HG03139 (cell line): Measurements from ENCODE around the gene KCTD1.
A peak's percentile ranks its signal among the peaks of the same experiment; 100 is the strongest.

ENCODE experiments used
- ATAC-seq: cut with Tn5 transposase; IDR thresholded peaks from one replicate; pipeline ENCODE4 v1.9.1; 2021; ENCODE audit not compliant: unreplicated experiment

The KCTD1 gene

DNA sequence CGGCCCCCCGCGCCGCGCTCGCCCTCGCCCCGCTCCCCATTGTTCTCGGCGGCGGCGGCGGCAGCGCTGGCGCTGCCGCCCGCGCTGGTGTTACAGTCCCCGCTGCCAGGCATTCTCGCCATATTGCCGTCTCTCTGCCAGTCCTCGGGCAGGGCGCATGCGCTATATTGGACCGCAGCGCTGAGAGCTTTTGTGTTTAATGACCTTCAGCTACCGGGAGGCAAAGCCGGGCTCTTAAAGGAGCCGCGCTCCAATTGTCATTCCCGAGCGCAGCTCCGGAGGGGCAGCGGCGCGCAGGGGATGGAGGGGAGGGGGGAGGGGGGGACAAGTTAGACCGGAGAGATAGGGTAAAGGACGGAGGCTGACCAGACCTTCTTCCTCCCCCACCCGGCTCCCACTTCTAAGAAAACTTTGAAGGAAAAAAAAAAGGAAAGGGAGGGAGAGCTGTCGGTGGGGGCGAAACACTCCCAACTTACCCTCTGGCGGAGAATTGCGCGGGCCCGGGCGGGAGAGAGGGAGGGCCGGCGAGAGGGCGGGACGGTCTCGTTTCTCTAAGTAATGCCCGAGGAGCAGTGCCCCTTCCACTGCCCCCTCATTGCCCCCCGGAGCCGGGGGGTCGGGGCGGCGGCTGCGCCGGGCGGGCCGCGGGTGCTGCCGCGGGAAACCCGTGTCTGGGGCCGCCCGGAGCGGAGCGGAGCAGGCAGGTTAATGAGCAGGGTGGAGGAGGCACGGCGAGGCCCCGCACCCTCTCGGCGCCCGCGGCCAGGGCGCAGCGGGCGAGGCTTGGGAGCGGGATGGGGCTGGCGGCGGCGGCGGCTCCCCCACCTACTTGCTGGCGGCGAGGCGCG lies at the start of gene KCTD1:
TSS of gene KCTD1 (minus strand) at position 139 of the 848 bp plus-strand sequence. CDS start at position 122, 17 bp downstream.
- ATAC-seq: peak; percentile 31

DNA sequence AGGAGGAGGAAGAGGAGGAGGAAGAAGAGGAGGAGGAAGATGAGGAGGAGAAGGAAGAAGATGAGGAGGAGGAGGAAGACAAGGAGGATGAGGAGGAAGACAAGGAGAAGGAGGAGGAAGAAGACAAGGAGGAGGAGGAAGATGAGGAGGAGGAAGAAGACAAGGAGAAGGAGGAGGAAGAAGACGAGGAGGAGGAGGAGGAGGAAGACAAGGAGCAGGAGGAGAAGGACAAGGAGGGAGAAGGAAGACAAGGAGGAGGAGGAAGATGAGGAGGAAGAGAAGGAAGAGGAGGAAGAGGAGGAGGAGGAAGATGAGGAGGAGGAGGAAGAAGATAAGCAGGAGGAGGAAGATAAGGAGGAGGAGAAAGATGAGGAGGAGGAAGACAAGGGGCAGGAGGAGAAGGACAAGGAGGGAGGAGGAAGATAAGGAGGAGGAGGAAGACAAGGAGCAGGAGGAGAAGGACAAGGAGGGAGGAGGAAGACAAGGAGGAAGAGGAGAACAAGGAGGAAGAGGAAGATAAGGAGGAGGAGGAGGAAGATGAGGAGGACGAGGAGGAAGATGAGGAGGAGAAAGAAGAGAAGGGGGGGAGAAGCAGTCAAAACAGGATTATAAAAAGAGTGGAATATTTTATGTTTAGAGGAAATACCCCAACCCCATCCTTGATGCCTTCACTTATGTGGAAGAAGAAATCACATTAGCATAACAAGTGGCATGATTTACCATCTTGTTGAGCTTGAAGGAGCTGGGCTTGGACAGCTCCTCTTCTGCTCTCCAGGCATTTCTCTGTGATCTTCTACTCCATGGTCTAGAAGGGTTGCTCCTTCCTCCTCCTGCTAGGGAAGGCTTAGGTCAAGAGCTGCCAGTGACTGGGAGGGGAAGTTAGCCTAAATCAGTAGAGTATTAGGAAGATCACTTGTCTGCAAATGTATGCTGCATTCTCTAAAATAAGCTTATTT lies 45.3 kb upstream of the KCTD1 start:
- ATAC-seq: no peak

DNA sequence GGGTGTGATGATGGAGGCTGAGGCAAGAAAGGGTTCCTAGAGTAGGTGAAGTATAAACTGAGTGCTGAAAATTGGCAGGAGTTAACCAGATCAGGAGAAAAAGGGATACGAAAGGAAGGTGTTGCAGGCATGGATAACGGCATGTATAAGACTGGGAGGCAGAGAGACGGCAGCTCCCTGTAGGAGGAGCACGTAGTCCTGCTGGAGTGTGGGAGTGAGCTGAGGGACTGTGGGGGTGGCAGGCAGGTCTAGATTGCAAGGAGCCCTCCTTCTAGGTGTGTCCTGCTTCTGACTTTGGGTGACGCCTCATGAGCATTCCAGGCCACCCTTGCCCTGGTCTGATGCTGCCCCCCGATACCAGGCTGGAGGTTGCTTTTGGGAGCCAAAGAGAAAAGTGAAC lies 36.4 kb upstream of the KCTD1 start:
- no peak for ATAC-seq

DNA sequence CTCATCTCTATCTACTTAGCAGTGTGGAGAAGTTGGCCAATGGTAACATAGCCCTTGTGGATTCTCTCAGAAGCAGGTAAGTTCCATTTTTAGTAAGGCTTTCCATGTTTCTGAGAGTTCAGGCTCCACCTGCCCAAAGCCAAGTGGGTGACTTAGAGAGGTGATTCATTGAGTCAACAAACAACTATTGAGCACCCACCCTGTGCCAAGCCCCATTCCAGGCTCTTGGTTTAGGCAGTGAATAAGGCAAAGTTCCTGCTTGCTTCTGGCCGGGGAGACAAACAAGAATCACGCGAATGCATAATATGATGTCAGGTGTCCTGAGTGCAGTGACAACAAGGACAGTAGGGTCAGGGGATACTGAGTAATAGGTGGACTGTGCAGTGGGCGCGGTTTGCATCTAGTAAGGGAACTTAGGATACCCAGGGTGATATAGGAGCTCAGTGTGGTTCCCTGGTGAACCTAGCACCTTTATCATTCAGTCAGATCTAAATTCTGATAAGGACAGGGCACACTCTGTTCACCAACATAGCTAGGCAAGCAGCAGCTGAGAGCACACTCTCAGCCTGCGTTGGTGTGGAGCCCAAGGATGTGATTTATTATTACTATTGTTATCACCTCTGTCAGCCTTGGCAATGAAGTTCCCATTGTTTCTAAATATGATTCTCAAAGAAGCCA lies 31.7 kb upstream of the KCTD1 start:
- ATAC-seq: no peak

DNA sequence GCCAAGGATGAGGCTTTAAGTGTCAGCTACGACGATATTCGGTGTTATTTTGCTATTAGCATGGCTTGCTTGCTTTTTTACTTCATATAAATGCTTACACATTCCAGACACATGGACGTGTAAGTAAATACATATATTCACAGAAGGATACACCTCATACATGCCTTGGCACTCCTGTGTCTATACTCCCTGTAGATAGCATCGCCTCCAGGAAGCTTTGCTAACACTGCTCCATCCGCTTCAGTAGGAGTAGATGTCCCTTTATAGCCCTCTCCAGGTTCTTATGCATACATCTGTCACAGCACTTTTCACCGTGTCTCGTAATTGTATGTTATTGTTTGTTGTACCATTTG lies 27.5 kb upstream of the KCTD1 start:
- no peak for ATAC-seq

DNA sequence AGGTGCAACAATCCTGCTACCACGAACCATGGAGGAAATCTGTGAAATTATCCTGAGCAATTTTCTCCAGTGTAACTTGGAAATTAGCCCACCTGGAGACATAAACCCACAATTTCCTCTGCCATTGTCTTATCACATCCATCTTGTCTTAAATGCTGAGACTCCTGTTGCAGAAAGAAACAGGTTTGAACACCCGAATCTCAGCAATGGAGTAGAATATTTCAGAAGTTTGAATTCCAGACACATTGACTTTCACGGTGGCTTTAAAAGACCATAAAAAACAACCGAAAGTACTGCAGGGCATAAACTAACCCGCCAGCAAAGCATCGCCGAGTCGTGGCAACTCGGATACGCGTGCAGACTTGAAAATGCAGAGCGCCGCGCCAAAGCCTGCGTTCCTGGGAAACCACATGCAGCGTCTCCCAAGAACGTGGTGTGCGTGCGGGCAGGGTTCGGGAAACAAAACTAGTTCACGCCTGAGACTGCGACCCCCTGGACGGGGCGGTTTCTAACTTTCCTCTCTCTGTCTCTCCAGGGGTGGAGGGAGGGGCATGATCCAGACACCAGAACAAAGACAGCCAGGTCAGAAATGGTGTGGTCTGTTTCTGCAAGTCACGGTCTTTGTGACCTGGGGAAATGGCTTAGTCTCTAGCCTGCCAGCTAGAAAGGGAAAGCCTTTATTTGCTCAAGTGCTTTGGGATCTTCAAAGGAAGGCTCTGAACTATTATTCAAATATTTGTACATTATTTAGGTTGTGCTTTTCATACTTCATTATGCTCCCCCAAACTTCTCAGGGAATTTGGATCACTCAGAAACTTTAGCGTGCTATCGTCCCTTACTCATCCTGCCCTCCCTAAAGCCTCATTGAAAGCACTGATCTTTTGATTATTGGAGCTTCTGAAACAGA lies 26.9 kb upstream of the KCTD1 start:
- ATAC-seq: no peak

DNA sequence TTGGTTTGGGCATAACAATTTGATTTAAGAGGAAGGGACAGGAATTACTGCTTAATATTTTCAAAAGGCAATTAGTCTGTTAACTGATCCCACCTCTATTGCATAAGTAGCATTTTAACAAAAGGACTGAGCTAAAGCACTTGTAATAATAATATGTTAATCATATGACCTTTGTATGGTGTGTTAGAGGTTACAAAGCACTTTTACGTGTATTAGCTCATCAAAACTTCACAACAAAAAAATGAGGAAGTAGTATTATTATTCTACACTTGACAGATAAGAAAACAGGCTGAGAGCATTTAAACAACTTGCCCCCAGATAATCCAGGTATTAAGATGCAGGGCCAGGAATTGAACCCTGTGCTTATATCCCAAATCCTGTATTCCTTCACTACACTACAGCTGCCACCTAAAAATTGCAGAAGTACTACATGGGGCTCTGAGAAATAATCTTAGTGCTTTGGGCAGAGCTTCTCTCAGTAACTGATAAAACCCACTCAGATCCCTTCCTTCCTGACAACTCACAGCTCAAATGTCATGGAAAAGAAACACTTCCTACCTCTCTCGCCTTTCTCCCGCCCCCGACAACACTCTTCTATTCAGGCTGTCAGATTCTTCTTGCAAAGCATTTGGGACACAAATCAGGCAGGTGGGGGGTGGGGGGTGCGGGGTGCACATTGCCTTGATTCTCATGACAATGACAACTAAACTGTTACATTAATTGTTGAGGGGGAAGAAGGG lies 20.7 kb upstream of the KCTD1 start:
- ATAC-seq: no peak

DNA sequence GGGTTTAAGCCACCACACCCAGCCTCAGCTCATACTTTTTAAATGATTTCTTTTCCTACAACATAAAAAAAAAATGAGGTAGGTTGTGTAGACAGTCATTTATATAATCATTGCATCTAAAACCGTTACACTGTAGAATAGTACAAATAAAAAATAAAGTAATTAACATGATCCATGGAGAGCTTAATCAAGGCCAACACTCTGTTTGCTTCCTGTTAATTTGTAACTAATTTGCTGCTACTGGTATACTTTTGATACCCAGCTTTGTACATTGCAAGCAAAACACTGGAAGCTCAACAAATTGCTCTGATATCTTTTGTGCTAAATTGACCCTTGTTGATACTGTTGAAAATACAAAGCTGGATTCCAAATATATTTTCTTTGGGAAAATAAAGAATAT lies 20.2 kb upstream of the KCTD1 start:
- no peak for ATAC-seq

DNA sequence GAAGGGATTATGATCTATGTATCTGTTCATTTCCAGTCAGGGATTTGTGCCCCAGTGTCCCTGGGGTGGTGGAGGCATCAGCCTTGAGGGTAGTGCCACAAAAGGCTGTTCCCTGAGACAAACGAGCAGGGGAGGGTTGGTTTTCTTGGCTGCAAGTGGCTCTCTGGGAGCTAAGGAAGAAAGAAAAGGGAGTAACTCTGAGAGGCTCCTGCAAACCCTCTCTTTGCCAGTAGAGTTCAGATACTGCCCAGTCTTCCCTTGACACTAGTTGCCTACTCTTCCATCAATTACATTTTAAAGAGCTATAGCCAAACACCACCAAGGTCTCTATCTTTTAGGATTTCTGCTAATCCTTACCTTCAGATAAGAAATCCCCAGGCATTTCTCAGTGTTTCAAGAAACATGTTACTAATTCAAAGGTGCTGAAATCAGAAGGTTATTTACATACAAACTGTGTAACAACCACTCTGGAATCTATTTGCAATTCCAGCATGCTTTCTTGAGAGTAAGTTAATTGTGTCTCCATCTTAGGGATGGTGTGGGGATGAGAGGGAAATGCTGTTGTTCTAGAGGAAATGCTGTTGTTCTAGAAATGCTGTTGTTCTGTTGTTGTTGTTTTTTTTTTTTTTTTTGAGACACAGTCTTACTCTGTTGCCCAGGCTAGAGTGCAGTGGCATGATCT lies 18.7 kb upstream of the KCTD1 start:
- ATAC-seq: no peak

DNA sequence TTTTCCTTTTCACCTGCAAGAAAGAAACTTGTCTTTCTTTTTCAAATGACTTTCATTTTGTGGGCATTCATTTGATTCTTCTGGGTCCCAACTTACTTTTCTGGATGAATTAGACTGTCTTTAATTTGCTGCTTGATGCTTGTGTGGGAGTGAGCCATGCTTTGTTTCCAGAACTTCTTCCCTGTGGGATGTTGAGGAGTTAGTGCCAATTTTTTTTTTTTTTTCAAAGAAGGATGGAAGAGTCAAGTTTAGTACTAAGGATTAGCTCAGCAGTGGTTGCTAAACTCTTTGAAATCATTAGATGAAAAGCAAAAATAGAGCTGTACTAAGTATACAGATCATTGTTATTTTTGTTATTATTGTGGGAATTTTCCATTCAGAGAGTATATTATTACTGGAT lies 17.2 kb upstream of the KCTD1 start:
- no peak for ATAC-seq

DNA sequence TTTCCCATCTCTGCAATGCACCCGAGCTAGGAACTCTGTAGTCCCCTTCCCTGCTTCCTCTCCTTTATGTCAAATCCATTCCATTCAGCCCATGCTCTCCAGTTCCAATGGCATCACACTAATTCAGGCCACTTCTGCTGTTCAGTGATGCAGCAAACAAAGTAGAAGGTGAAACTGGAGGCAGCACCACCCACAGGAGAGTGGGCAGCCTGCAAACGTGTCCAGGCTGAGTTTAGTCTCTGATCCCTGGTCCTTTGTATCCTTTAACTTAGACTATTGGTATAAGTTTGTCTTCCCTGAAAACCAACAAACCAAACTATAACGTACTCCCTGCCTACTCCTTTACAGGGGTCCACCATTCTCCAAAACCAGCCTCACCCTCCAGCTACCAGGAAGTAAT lies 14.7 kb upstream of the KCTD1 start:
- no peak for ATAC-seq

DNA sequence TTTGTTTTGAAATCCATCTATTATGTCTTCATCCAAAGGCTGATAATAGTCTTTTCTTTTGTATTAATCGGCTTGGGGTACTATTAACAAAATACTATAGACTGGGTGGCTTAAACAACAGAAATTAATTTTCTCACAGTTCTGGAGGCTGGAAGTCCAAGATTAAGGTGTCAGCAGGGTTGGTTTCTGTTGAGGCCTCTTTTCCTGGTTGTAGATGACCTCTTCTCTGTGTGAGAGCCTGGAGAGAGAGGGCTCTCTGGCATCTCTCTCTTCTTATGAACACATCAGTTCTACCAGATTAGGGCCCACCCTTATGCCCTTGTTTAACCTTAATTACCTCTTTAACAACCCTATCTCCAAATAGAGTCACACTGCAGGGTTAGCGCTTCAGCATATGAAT lies 14.2 kb upstream of the KCTD1 start:
- no peak for ATAC-seq

DNA sequence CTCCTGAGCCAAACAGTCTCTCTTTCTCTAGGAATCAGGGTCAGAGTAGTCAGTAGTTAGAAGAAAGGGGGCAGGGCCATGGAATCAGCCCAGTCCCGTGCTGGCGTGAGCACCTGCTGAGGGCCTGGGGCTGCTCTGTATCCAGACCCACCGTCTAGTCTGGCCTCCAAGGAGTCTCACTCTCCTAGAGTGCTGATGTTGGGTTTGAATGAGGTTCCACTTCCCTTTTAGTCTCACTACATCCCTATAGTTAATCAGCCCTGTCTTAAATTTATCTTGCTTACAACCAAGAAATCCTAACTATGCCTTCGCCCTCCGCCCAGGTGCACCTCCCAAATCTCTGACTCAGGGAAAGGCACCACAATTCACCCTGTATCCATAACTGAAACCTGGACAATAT lies 13.4 kb upstream of the KCTD1 start:
- no peak for ATAC-seq

DNA sequence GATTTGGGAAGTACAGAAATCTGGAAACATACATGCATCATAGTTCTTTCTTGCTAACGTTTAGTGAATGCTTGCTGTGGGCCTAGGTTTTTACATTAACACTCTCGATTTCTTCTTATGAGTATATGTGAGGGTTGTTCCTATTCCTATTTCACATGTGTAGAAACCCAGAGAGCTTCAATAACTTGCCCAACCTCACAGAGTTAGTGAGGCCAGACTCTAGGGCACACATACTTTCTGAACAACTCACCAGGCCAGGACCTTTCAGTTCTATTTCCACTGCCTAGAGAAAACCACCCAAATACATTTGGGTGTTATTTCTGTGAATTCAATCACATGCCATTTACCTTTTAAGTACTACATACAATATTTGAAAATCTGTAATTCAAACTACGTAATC lies 8.2 kb upstream of the KCTD1 start:
- ATAC-seq: no peak

DNA sequence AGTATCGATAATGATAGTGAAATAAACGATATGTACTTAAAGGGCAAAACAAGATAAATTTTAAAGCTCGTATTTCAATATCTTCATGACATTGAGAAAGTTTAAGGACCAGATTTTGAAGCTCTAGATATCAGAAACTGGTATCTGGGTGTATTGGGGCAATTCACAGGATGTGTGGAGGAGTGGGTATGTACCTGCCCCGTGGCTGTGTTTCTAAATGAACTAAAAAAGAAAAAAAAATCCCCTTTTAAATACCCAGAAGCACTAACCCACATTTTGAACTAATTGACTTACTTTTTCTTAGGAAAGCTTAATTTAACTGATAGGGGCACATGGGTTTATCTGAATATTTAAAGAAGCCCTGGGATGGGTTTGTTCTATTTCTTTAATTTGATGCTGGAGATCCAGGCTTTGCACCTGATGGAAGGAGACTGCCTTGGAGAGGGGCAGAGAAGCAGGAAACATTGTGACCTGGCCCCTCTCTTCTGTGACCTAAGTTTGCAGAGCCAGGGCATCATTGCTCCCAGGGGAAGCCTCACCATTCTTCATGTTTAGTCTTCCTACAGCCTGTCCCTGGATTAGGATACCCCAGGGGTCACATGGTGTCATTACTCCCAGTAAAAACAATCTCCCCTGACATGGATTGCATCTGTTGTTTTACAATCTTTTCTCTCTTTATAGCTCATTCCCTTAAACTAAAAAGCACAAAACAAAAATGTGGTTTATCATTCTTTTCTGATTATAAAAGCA lies 7.6 kb upstream of the KCTD1 start:
- no peak for ATAC-seq

DNA sequence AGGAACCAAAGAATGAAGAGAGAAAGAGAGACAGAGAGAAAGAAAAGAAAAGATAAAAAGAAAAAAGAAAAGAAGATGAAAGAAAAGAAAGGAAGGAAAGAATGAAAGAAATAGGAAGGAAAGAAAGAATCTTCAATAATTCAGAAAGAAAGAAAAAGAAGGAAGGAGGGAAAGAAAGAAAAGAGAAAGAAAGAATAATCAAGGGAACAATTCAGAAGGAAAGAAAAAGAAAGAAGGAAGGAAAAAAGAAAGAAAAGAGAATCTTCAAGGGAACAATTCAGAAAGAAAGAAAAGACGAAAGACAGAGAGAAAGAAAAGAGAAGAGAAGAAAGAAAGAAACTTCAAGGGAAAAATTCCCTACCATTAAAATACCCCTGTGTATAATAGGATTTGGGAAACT lies 5.6 kb upstream of the KCTD1 start:
- ATAC-seq: no peak

DNA sequence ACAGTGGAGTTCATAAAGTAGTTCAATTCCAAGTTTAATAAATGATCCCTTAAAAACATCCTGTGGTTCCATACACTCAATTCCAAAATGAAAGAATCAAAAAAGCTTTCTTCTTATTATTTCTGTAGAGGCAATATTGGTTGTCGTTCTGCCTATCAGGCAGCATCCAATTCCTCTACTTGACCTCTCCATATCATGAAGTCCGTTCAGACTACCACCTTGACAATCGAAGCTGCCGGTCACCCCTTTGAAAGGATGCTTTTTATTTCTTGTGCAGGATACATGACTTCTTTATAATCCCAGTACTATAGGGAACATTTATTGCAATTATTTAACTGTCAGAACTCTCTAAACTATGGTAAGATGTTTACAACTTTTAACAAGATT lies 3.3 kb upstream of the KCTD1 start:
- no peak for ATAC-seq

DNA sequence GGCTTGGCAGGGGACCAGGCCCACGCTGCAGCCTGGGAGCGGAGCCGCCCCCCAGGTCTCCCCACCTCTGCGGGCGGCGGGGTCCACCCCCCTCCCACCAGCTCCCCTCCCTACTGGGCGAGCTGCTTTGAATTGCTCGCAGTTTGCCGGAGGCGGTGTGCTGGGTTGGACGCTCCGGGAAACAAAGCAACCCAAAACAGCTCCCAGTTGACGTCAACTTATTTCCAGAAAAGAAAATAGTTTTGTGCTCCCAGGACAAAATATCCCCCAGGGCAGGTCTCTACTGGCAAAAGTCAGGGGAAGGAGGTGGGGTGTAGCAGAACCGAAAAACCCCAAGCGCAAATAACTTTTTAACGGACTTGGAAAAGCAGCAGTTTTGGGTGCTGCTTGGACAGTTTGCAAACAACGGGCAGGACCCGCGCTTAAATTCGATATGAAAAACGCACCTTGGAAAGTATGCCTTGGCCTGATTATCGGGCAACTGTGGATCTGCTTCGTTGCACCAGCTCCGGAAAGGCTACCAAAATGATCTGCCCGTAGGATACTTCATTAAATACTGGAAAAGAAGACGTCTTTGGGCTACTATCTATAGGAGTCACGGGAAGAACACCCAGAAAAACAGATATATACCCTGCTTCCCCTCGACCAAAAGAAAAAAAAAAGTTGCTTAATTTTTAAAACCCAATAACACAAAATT lies 2.8 kb upstream of the KCTD1 start:
- ATAC-seq: no peak
